Central memory CD8-positive, alpha-beta T cell (primary cell): Measurements from ENCODE around the gene PALLD.

ENCODE experiments used
- ATAC-seq: fragments of 150-1000 bp; cut with Tn5 transposase; replicated peaks from 2 replicates; pipeline ENCODE4 v1.10.0; 2022; ENCODE audit warnings: mild to moderate bottlenecking, moderate FRiP score, moderate number of reproducible peaks; ENCODE audit not compliant: poor library complexity, severe bottlenecking; ENCODE audit errors: extremely low read depth
- DNase-seq, 2 donors: peaks; one replicate each; pipeline ENCODE4 v3.0.0; 2021; ENCODE audit warnings: low spot score in 2 of 2
- H3K27ac Mint-ChIP-seq: one replicate; pipeline ENCODE4 v1.8.0; 2022; ENCODE audit warnings: low read depth, mild to moderate bottlenecking, moderate library complexity, mixed read lengths
- H3K27me3 Mint-ChIP-seq: one replicate; pipeline ENCODE4 v1.8.0; 2022; ENCODE audit warnings: mixed read lengths
- H3K36me3 Mint-ChIP-seq: one replicate; pipeline ENCODE4 v1.8.0; 2022; ENCODE audit warnings: mild to moderate bottlenecking, moderate library complexity, mixed read lengths; ENCODE audit not compliant: insufficient read depth
- H3K4me1 Mint-ChIP-seq: one replicate; pipeline ENCODE4 v1.8.0; 2022; ENCODE audit warnings: mixed read lengths
- H3K4me3 Mint-ChIP-seq: one replicate; pipeline ENCODE4 v1.8.0; 2022; ENCODE audit warnings: mild to moderate bottlenecking, moderate library complexity, mixed read lengths
- H3K9me3 Mint-ChIP-seq: one replicate; pipeline ENCODE4 v1.8.0; 2022; ENCODE audit warnings: mixed read lengths

The PALLD gene

DNA sequence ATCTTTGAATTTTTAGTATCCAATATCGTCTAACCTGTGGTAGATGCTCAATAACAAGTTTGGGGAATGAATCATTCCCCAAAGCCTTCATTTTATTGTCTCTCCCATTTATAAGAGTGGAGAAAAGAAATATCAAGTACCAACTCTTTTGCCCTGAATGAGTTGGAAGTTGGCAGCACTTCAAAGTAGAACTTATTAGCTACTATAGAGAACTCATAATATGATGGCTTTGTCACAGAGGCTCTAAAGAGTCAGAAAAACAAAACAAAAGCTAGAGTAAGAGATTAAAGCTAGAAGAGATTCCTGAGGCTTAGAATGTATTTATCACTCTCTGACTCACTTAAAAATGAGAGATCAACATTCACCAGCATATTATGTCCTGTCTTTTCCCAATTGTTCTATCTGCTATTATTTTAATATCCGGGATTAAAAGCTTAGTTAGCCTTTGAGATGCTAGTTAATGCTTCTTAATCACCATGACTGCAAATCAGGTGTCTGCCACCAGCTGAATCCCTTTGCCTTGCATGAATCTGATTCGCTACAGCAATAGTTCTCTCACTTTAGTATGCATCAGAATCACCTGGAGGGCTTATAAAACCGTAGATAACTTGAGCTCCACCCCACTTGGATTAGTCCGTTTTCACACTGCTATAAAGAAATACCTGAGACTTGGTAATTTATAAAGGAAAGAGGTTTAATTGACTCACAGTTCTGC, 77.9 kb downstream of the PALLD start:
- Mint-ChIP-seq H3K27ac (no peak overlapping the region), H3K36me3 (no peaks in the 10 kb centered on the region), H3K27me3 (peaks cover 31% of the 10 kb centered on the region), H3K4me3 (no peak overlapping the region), H3K9me3 (no peaks in the 10 kb centered on the region), H3K4me1 (no peaks in the 10 kb centered on the region)
- DNase-seq (no peak), ATAC-seq (no peak)

DNA sequence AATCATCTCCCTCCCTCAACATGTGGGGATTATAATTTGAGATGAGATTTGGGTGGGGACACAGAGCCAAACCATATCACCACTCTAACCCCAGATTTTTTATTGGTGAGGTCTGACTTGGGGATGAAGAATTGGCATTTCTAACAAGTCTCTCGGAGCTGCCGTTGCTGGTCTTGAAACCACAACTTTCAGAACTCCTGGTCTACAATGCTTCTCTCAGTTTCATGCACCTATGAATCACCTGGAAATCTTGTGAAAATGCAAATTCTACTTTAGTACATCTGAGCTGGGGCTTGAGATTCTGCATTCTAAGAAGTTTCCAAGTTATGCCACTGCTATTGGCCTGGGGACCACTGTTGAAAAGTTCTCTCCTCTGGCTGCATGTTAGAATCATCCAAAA, 78.6 kb downstream of the PALLD start:
- ATAC-seq, result no peak
- no peak for DNase-seq
- H3K36me3 Mint-ChIP-seq, result no peaks in the 10 kb centered on the region
- peaks cover 31% of the 10 kb centered on the region for H3K27me3 Mint-ChIP-seq
- no peaks in the 10 kb centered on the region for H3K4me1 Mint-ChIP-seq
- H3K4me3 Mint-ChIP-seq, result no peak overlapping the region
- no peak overlapping the region for H3K27ac Mint-ChIP-seq
- H3K9me3 Mint-ChIP-seq, result no peaks in the 10 kb centered on the region

DNA sequence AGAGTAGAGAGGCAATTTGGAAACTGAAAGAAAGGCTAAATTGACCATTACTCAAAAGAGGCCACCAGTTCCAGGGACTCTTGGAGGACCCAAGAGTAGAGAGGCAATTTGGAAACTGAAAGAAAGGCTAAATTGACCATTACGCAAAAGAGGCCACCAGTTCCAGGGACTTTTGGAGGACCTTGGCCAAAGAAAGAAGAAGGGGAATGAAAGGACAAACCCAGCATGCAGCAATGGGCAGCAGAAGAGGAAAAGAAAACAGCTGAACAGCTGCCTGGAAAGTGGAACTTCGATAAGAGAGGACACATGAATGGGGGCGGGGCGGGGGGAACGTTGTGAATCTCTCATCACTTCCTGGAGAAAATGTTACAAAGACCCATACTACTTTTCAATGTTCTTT, 80.8 kb downstream of the PALLD start:
- ATAC-seq (no peak), DNase-seq (no peak)
- Mint-ChIP-seq H3K27ac (no peak overlapping the region), H3K4me3 (no peak overlapping the region), H3K4me1 (no peaks in the 10 kb centered on the region), H3K36me3 (no peaks in the 10 kb centered on the region), H3K27me3 (peaks cover 21% of the 10 kb centered on the region), H3K9me3 (no peaks in the 10 kb centered on the region)

DNA sequence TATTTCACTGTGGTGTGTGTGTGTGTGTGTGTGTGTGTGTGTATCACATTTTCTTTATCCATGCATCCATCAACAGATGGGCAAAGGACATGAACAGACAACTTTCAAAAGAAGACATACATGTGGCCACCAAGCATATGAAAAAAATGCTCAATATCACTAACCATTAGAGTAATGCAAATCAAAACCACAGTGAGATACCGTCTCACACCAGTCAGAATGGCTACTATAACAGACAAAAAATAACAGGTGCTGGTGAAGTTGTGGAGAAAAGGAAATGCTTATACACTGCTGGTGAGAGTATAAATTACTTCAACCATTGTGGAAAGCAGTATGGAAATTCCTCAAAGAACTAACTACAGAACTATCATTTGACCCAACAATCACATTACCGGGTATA, 83.4 kb downstream of the PALLD start:
- Mint-ChIP-seq H3K4me3 (no peak overlapping the region), H3K27ac (no peak overlapping the region), H3K27me3 (no peaks in the 10 kb centered on the region), H3K9me3 (no peaks in the 10 kb centered on the region), H3K4me1 (no peaks in the 10 kb centered on the region), H3K36me3 (no peaks in the 10 kb centered on the region)
- DNase-seq, result no peak
- ATAC-seq, result no peak

DNA sequence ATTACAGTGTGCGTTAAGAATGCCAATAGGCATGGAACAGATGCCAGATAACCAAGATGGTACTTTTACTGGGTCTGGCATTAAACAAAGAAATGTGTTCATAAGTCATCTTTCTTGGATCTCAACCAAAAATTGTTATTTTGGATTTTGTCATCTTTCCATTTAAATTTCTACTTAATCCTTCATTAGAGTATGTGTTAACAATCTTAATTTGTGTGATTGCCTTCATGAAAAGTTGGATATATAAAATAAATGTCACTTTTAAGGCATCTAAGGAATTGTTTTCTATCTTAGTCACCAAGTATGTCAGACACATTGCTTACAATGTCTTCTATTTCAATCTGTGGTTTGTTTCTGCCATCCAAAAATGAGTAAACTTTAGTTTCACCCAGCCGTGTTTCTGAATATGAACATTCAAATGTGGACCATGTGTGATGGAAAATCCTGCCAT, 87.5 kb downstream of the PALLD start:
- Mint-ChIP-seq H3K4me3 (no peak overlapping the region), H3K4me1 (no peaks in the 10 kb centered on the region), H3K27me3 (peaks cover 33% of the 10 kb centered on the region), H3K36me3 (peaks cover 2% of the 10 kb centered on the region), H3K27ac (no peak overlapping the region), H3K9me3 (no peaks in the 10 kb centered on the region)
- ATAC-seq (no peak), DNase-seq (no peak)

DNA sequence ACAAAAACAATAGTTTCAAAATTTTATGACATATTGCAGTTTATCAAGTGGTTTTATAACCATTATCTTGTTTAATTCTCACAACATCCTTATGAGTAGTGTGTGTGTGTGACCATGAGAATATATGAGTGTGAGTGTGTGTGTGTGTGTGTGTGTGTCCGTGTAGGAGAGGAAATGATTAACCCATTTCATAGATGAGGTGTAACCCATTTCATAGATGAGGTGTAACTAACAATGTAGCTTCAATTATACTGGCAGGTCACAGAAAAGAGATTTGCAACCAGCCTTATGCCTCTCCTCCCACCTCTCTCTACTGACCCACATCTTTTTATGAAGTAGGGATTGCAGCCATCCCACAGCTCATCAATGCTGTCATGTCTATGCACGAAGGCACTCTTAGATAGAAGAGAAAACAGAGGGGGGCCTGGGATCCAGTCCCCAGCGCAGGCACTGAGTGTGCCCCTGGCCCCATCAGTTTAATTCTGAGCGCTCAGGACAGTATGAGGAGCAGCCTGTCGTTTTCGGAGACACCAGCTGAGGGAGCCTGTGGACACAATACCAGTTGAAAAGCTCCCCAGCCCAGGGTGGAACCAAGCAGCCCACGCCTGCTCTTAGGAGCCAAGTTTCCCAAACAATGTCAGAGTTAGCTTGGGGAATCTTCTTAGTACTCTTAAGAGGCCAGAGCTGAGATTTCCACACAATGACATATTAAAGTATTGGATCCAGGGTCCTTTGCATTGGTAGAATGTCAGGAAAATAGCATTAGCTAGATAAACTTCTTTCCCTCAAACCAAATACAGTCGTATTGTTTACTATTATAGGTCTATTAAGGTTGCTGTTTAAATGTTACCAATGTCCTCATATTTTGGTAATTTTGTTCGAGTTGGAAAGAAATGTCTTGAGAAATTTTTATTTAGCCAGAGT, 88.6 kb downstream of the PALLD start:
- Mint-ChIP-seq H3K4me3 (no peak overlapping the region), H3K27me3 (peaks cover 44% of the 10 kb centered on the region), H3K4me1 (no peaks in the 10 kb centered on the region), H3K9me3 (no peaks in the 10 kb centered on the region), H3K27ac (no peak overlapping the region), H3K36me3 (peaks cover 2% of the 10 kb centered on the region)
- ATAC-seq (no peak), DNase-seq (no peak)

DNA sequence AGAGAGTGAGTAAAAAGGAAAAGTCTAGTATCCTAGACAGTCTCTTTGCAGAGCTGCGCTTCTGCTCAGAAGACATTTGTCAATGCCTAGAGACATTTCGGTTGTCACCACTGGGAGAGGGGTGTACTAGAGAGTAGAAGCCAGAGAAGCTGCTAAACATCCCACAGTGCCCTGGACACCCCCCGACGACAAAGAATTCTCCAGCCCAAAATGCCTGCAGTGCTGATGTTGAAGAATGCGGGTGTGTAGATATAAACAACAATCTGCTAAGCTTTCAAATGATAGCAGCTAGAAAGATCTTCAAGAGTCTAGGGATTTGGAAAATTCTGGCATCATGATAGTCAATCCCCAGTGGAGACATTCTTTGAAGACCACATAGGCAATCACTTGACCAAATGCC, 90.1 kb downstream of the PALLD start:
- Mint-ChIP-seq H3K36me3 (peaks cover 2% of the 10 kb centered on the region), H3K27ac (no peak overlapping the region), H3K4me1 (no peaks in the 10 kb centered on the region), H3K9me3 (no peaks in the 10 kb centered on the region), H3K27me3 (peaks cover 58% of the 10 kb centered on the region), H3K4me3 (no peak overlapping the region)
- DNase-seq (no peak), ATAC-seq (no peak)

DNA sequence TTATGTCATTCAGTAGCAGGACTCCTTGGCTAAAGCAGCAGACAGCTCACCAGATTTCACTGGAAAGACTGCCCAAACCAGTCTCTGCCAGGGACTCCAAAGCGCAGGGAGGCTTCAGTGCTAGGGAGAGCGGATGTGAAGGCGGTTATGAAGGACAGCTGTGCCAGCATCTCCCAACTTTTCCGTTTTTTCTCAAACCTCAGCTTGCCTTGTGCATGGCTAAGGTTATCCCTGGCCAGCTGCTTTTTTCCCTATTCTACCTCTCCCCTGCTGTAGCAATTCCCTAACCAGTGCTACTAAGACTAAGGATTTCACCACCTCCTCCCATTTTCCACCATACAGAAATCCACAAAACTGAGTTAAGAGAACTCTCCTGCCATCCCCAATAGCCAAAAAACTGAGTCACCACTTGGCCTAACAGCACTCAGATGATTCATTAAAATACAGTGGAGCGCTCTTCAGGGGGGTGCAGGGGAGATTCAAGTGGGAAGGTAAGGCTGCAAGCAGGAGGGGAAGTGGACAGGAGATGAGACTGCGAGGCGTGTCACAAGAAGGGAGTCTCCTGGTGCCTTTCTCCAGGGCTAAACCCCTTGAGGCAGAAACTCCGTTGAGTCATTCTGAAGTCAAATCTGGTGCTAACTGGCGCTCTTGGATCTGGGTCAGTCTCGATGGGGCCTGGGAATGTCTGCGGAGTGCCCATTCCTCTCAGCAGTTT, 90.7 kb downstream of the PALLD start:
- H3K27ac Mint-ChIP-seq, result no peak overlapping the region
- H3K36me3 Mint-ChIP-seq, result peaks cover 2% of the 10 kb centered on the region
- H3K27me3 Mint-ChIP-seq, result peaks cover 63% of the 10 kb centered on the region
- H3K4me1 Mint-ChIP-seq, result no peaks in the 10 kb centered on the region
- no peak for ATAC-seq
- no peak for DNase-seq
- no peaks in the 10 kb centered on the region for H3K9me3 Mint-ChIP-seq
- no peak overlapping the region for H3K4me3 Mint-ChIP-seq

DNA sequence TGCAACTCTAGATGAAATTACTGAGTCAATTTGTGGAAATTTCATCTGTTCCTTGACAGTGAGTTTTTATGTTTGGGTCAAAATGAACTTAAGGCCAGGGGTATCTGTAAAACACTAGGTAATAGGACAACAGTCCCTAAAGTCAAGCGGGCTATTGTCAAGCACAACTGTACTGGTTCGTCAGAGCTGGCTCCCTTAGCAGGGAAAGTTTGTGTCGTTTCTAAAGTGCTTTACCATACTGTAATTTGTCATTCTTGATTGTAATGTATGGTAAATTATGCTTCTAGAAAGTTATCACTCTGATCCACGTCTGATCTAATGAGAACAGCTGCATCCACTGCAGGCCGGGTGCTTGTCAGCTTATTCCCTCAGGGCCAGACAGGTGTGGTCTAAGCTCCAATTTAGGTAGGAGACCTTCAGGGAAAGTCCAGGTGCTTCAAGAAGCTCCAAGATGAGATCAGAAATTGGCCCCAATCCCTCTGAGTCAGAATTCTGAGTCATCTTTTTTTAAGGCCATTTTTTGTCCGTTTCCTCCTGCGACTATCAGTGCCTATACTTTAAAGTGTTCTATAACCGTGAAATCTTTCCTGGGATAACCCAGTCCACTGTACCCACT, 92.2 kb downstream of the PALLD start:
- Mint-ChIP-seq H3K4me3 (no peak overlapping the region), H3K36me3 (peaks cover 2% of the 10 kb centered on the region), H3K27me3 (peaks cover 77% of the 10 kb centered on the region), H3K9me3 (no peaks in the 10 kb centered on the region), H3K27ac (no peak overlapping the region), H3K4me1 (no peaks in the 10 kb centered on the region)
- ATAC-seq (no peak), DNase-seq (no peak)

DNA sequence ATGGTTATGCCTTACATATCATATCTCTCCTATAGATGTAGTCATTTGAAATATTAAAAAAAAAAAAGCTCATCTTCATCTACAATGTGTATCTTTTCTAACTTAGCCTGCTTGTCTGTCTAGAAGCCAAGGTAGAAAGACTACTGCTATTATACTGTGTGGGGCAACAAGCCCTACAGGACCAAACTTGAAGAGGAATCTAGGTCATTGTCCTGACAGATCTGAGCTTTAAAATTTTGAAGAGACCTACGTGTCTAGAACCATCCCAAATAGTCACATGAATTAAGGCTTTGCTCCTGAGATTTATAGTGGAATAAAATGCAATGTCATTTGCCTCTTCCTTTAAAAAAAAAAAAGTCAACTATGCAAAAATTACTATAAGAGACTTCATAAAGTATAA, 95.8 kb downstream of the PALLD start:
- H3K27ac Mint-ChIP-seq, result no peak overlapping the region
- no peak overlapping the region for H3K4me3 Mint-ChIP-seq
- ATAC-seq (no peak), DNase-seq (no peak)
- H3K36me3 Mint-ChIP-seq, result no peaks in the 10 kb centered on the region
- H3K9me3 Mint-ChIP-seq, result no peaks in the 10 kb centered on the region
- H3K27me3 Mint-ChIP-seq, result peaks cover 61% of the 10 kb centered on the region
- no peaks in the 10 kb centered on the region for H3K4me1 Mint-ChIP-seq

DNA sequence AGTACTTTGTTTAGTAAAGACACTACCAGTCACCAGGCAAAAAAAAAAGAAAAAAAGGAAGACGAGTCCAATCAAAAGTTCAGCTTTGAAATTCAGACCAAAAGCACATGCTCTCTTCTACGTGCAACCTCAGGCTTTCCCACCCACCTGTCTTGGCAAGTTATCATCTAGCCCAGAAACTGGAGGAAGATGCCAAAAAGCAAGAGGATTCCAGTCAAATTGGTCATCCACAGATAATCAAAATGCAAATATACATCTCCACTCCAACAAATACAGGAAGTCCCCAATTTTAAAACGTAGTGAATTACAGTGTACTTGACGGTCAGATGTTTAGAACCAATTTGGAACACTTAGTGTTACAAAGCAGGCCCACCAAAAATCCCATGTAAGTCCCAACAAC, 96.5 kb downstream of the PALLD start:
- no peak for ATAC-seq
- no peaks in the 10 kb centered on the region for H3K36me3 Mint-ChIP-seq
- H3K9me3 Mint-ChIP-seq, result no peaks in the 10 kb centered on the region
- H3K4me1 Mint-ChIP-seq, result no peaks in the 10 kb centered on the region
- no peak overlapping the region for H3K4me3 Mint-ChIP-seq
- no peak for DNase-seq
- no peak overlapping the region for H3K27ac Mint-ChIP-seq
- H3K27me3 Mint-ChIP-seq, result peaks cover 53% of the 10 kb centered on the region

DNA sequence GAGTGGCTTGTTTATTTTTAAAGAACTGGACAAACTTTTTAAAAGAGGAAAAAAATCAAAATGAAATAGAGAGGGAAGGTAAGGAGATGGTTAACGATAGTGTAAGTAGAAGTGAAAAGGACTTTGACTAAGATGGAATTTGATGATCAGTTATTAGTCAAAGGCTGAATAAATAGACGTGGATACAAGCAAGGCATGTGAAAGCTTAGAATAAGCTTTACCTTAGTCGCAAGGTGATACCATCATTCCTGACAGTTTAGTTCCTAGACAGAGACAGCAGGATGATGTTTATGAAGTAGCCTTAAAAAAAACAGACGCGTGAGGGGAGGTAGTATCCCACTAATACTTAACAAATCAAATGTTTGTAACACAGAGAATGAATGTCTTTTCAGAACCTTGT, 97.3 kb downstream of the PALLD start:
- ATAC-seq, result no peak
- Mint-ChIP-seq H3K4me3 (no peak overlapping the region), H3K27me3 (peaks cover 46% of the 10 kb centered on the region)

More for the DNA sequence above, 97.3 kb downstream of the PALLD start:
- Mint-ChIP-seq H3K27ac (no peak overlapping the region), H3K4me1 (no peaks in the 10 kb centered on the region), H3K9me3 (no peaks in the 10 kb centered on the region), H3K36me3 (no peaks in the 10 kb centered on the region)
- no peak for DNase-seq
